Measurements from ENCODE around the gene ADCY5. TPM values are rescaled to one million over a fixed set of nuclear protein-coding genes. Genes with fewer than 3 reads are reported as not detected.
A peak's percentile ranks its signal among the peaks of the same experiment; 100 is the strongest.

The ADCY5 gene
- total RNA-seq, 1 experiment from 2014 or later, result 0.49 TPM

GRCh38 chr3:123491966-123492587, 43.2 kb upstream of the ADCY5 start:
- no peaks in the 10 kb centered on the region; a peak in 1 of 4 replicates for H3K36me3 ChIP-seq (ENCODE audit: control insufficient read depth in 1 of 2, insufficient read depth in 2 of 2, low read length in 2 of 2)
- ChIA-PET RAD21 (ENCODE audit: low non-redundant PET in 1 of 2, low total read pairs in 2 of 2, uncharacterized antibody in 2 of 2, unreplicated experiment in 2 of 2) (no interaction called here), POLR2A (no interaction called here), CTCF (no interaction called here)
- no peaks in the 10 kb centered on the region for H3K27me3 ChIP-seq (ENCODE audit: insufficient read depth, low read length)
- no peaks in the 10 kb centered on the region for H3K79me2 ChIP-seq (ENCODE audit: insufficient read depth, low read length)
- no peak overlapping the region for H3K4me2 ChIP-seq (ENCODE audit: low read length)
- intact Hi-C loops (cut with micrococcal nuclease), result loop anchor here (5.0 kb wide), 1 partner anchor 150 kb away; no protein-coding TSS in a partner anchor
- no peak overlapping the region for H2AFZ ChIP-seq (ENCODE audit: low read depth, low read length, poor library complexity, severe bottlenecking)
- H3K4me3 ChIP-seq (replicated peaks in 1 of 2; ENCODE audit: low read depth in 1 of 2, low read length in 2 of 2), result no peak overlapping the region
- ATAC-seq, result no peak
- no peaks in the 10 kb centered on the region for H3K4me1 ChIP-seq (ENCODE audit: control insufficient read depth in 1 of 2, insufficient read depth in 2 of 2, low read length in 2 of 2)
- H3K9me3 ChIP-seq (ENCODE audit: control insufficient read depth in 1 of 2, insufficient read depth in 1 of 2, low read depth in 1 of 2, low read length in 2 of 2), result no peaks in the 10 kb centered on the region
- no peak overlapping the region for H3K27ac ChIP-seq (ENCODE audit: low read depth, low read length)
- BruUV-seq (replicated peaks), result no TSS peak
- peaks cover 4% of the 10 kb centered on the region; the same call in 1 of the 2 replicates for H4K20me1 ChIP-seq (ENCODE audit: insufficient read depth)
- no peak overlapping the region for H3K9ac ChIP-seq (ENCODE audit: low read length)
- no peak for DNase-seq (ENCODE audit: low read depth, low spot score)
- H3K9me2 ChIP-seq (ENCODE audit: insufficient read depth), result no peaks in the 10 kb centered on the region
- TF ChIP-seq YY1 (IDR thresholded peaks at IDR 0.05; ENCODE audit: extremely low read depth, insufficient replicate concordance, low read depth, low read length) (no peak), TCF7L2 (IDR thresholded peaks at IDR 0.05; ENCODE audit: borderline replicate concordance, extremely low read depth, insufficient read depth, insufficient read length) (no peak), POLR2AphosphoS5 (IDR thresholded peaks at IDR 0.05; ENCODE audit: low read depth, low read length) (no peak), ATF3 (IDR thresholded peaks at IDR 0.05) (no peak)

GRCh38 chr3:123489400-123490004, 40.6 kb upstream of the ADCY5 start:
- Histone ChIP-seq H3K36me3 (ENCODE audit: control insufficient read depth in 1 of 2, insufficient read depth in 2 of 2, low read length in 2 of 2) (no peaks in the 10 kb centered on the region; a peak in 1 of 4 replicates), H4K20me1 (ENCODE audit: insufficient read depth) (peaks cover 4% of the 10 kb centered on the region; the same call in 1 of the 2 replicates), H3K9me2 (ENCODE audit: insufficient read depth) (no peaks in the 10 kb centered on the region), H3K4me1 (ENCODE audit: control insufficient read depth in 1 of 2, insufficient read depth in 2 of 2, low read length in 2 of 2) (no peaks in the 10 kb centered on the region), H3K9me3 (ENCODE audit: control insufficient read depth in 1 of 2, insufficient read depth in 1 of 2, low read depth in 1 of 2, low read length in 2 of 2) (no peaks in the 10 kb centered on the region), H3K9ac (ENCODE audit: low read length) (no peak overlapping the region), H2AFZ (ENCODE audit: low read depth, low read length, poor library complexity, severe bottlenecking) (no peak overlapping the region), H3K4me3 (replicated peaks in 1 of 2; ENCODE audit: low read depth in 1 of 2, low read length in 2 of 2) (no peak overlapping the region), H3K27me3 (ENCODE audit: insufficient read depth, low read length) (no peaks in the 10 kb centered on the region), H3K27ac (ENCODE audit: low read depth, low read length) (no peak overlapping the region), H3K4me2 (ENCODE audit: low read length) (no peak overlapping the region), H3K79me2 (ENCODE audit: insufficient read depth, low read length) (no peaks in the 10 kb centered on the region)
- ATAC-seq (peak; percentile 87), DNase-seq (ENCODE audit: low read depth, low spot score) (peak; percentile 29)
- POLR2A ChIA-PET, result no interaction called here
- CTCF ChIA-PET, result interaction anchor here (0.8 to 1.8 kb wide), 8 partner anchors 35 to 263 kb away, joined by 3 to 12 read pairs (median 4); no protein-coding TSS in a partner anchor
- no TSS peak for BruUV-seq (replicated peaks)
- RAD21 ChIA-PET (ENCODE audit: low non-redundant PET in 1 of 2, low total read pairs in 2 of 2, uncharacterized antibody in 2 of 2, unreplicated experiment in 2 of 2), result interaction anchor here in 1 of 2 experiments (0.8 kb wide), 1 partner anchor 163 kb away, joined by 3 read pairs; no protein-coding TSS in a partner anchor
- TF ChIP-seq CTCF (IDR thresholded peaks at IDR 0.05 in 2 of 3, conservative IDR thresholded peaks at IDR 0.05 in 1 of 3; ENCODE audit: borderline replicate concordance in 1 of 3, insufficient read depth in 1 of 3, low read depth in 2 of 3, low read length in 2 of 3) (peak; percentile 87 to 95 (median 93)), TCF7L2 (IDR thresholded peaks at IDR 0.05; ENCODE audit: borderline replicate concordance, extremely low read depth, insufficient read depth, insufficient read length) (no peak), RAD21 (IDR thresholded peaks at IDR 0.05; ENCODE audit: low read depth) (peak; percentile 89)
- intact Hi-C loops (cut with micrococcal nuclease), result loop anchor here (1.0 to 5.0 kb wide), 2 partner anchors 147 to 160 kb away; no protein-coding TSS in a partner anchor
